ENCODE results near the gene MPPED2. TPM values are rescaled to one million over a fixed set of nuclear protein-coding genes. Genes with fewer than 3 reads are reported as not detected.

MPPED2 gene
- total RNA-seq, 4 donors from 2014 or later = 1.1 to 2.0 (median 1.9) TPM; not detected in 1

- Histone ChIP-seq H3K4me3 (no peak overlapping the region), H3K9me3 (no peaks in the 10 kb centered on the region), H3K27ac (no peak overlapping the region), H3K4me1 (no peaks in the 10 kb centered on the region), H3K27me3 (no peaks in the 10 kb centered on the region), H3K36me3 (no peaks in the 10 kb centered on the region)
- no peak for DNase-seq (ENCODE audit: low spot score in 2 of 2)
- TF ChIP-seq, protein P1, sequence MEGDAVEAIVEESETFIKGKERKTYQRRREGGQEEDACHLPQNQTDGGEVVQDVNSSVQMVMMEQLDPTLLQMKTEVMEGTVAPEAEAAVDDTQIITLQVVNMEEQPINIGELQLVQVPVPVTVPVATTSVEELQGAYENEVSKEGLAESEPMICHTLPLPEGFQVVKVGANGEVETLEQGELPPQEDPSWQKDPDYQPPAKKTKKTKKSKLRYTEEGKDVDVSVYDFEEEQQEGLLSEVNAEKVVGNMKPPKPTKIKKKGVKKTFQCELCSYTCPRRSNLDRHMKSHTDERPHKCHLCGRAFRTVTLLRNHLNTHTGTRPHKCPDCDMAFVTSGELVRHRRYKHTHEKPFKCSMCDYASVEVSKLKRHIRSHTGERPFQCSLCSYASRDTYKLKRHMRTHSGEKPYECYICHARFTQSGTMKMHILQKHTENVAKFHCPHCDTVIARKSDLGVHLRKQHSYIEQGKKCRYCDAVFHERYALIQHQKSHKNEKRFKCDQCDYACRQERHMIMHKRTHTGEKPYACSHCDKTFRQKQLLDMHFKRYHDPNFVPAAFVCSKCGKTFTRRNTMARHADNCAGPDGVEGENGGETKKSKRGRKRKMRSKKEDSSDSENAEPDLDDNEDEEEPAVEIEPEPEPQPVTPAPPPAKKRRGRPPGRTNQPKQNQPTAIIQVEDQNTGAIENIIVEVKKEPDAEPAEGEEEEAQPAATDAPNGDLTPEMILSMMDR (IDR thresholded peaks at IDR 0.05) = no peak
- TF ChIP-seq EP300 (IDR thresholded peaks at IDR 0.05) = no peak
- TF ChIP-seq POLR2A (IDR thresholded peaks at IDR 0.05) = no peak
- no peak for TF ChIP-seq POLR2AphosphoS5 (IDR thresholded peaks at IDR 0.05)
- 90% methylated on average over 1 of the region's 1 CpG for WGBS
These were observed 133.3 kb downstream of the MPPED2 start for GRCh38 chr11:30452842-30453241.

DNA sequence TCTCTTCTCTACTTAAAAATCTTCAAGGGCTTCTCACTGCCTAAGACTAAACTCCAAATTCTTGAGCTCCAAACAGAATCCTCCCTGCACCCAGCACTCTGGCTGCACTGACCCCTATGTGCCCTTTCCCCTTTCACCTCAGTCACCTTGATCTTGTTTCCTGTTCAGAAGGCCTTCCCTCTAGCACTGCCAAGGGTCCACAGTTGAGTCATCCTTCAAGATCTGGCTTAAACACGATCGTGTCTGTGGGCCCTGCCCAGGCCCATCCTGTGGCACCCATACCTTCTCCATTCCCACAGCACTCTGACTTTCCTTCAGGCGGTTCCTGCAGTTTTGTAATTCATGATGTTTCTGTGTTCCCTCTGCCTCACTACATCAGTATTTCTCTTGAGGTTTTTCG lies 134.0 kb downstream of the MPPED2 start:
- H3K27ac ChIP-seq = no peak overlapping the region
- H3K9me3 ChIP-seq = no peaks in the 10 kb centered on the region
- H3K4me3 ChIP-seq = no peak overlapping the region
- H3K36me3 ChIP-seq = no peaks in the 10 kb centered on the region
- TF ChIP-seq EP300 (IDR thresholded peaks at IDR 0.05) (no peak), POLR2A (IDR thresholded peaks at IDR 0.05) (no peak), POLR2AphosphoS5 (IDR thresholded peaks at IDR 0.05) (no peak)
- TF ChIP-seq, protein P1 (IDR thresholded peaks at IDR 0.05) = no peak
- H3K27me3 ChIP-seq = no peaks in the 10 kb centered on the region
- H3K4me1 ChIP-seq = no peaks in the 10 kb centered on the region
- DNase-seq (ENCODE audit: low spot score in 2 of 2) = no peak
- 44% methylated on average over 4 of the region's 4 CpGs for WGBS

DNA sequence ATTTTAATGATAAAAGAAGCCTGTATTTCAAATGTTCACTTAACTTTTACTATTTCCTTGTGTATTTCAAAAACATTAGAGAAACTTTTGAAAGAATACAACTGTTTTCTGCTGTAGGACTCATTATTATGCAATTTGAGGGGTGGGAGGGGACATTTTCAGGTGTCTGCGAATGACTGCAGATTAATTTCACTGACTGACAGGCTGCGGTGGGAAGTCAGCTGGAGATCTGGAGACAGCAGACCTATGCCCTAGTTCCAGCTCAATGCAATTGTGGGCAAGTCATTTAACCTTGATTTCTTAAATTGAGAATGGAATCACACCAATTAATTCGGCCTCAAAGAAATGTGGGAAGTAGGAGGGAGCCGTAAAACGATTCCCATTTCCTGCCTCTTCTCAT lies 134.5 kb downstream of the MPPED2 start:
- Histone ChIP-seq H3K4me1 (no peaks in the 10 kb centered on the region), H3K27me3 (no peaks in the 10 kb centered on the region), H3K36me3 (no peaks in the 10 kb centered on the region), H3K27ac (no peak overlapping the region), H3K4me3 (no peak overlapping the region), H3K9me3 (no peaks in the 10 kb centered on the region)
- 84% methylated on average over 5 of the region's 5 CpGs for WGBS
- no peak for TF ChIP-seq POLR2AphosphoS5 (IDR thresholded peaks at IDR 0.05)
- no peak for TF ChIP-seq POLR2A (IDR thresholded peaks at IDR 0.05)
- TF ChIP-seq, protein P1 (IDR thresholded peaks at IDR 0.05) = no peak
- no peak for TF ChIP-seq EP300 (IDR thresholded peaks at IDR 0.05)
- no peak for DNase-seq (ENCODE audit: low spot score in 2 of 2)

GRCh38 chr11:30451167-30451566 lies 135.0 kb downstream of the MPPED2 start:
- TF ChIP-seq, protein P1 (IDR thresholded peaks at IDR 0.05) = no peak
- TF ChIP-seq POLR2AphosphoS5 (IDR thresholded peaks at IDR 0.05) = no peak
- no peak for TF ChIP-seq EP300 (IDR thresholded peaks at IDR 0.05)

DNA sequence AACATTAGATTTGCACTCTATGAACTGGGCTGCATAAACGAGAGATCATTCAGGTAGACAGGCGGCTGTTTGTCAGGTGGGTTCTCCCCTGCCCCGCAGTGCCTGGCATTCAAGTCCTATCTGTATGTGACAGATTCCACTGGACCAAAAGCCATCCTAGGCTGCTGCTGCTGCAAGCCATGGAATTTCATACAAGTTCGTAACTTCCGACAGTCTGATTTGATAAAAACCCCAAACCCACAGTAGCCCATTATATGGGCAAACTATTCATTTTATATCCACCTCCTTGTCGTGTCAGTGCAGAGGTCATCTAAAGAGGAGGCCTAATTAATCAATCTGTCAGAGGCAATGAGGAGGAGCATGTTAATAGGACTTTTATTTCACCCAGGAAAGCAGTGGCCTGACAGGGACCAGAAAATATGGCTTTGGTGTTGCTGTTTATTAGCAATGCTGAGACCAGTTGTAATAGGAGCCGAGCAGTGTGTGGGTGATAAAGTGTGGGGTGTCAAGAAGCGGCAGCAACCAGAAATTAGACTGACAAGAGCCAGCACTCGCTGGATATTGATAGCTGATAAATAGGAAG lies 139.0 kb downstream of the MPPED2 start:
- WGBS = 85% methylated on average over 9 of the region's 9 CpGs
- TF ChIP-seq POLR2AphosphoS5 (IDR thresholded peaks at IDR 0.05) (no peak), POLR2A (IDR thresholded peaks at IDR 0.05) (no peak), EP300 (IDR thresholded peaks at IDR 0.05) (no peak)
- TF ChIP-seq, protein P1 (IDR thresholded peaks at IDR 0.05) = no peak

More at GRCh38 chr11:30451167-30451566, 135.0 kb downstream of the MPPED2 start:
- WGBS = 63% methylated on average over 1 of the region's 1 CpG
- DNase-seq (ENCODE audit: low spot score in 2 of 2) = no peak
- H3K4me1 ChIP-seq = no peaks in the 10 kb centered on the region
- no peaks in the 10 kb centered on the region for H3K9me3 ChIP-seq
- no peaks in the 10 kb centered on the region for H3K36me3 ChIP-seq
- H3K4me3 ChIP-seq = no peak overlapping the region
- H3K27ac ChIP-seq = no peak overlapping the region
- no peaks in the 10 kb centered on the region for H3K27me3 ChIP-seq

More for the DNA sequence above, 139.0 kb downstream of the MPPED2 start:
- Histone ChIP-seq H3K4me3 (no peak overlapping the region), H3K27ac (no peak overlapping the region), H3K36me3 (no peaks in the 10 kb centered on the region), H3K4me1 (no peaks in the 10 kb centered on the region), H3K9me3 (no peaks in the 10 kb centered on the region), H3K27me3 (no peaks in the 10 kb centered on the region)
- no peak for DNase-seq (ENCODE audit: low spot score in 2 of 2)
